GM21360 (cell line): ENCODE data around the gene FOXC1.

Source experiments
- ATAC-seq: cut with Tn5 transposase; IDR thresholded peaks from one replicate; pipeline ENCODE4 v1.9.1; 2021; ENCODE audit warnings: mild to moderate bottlenecking, moderate library complexity; ENCODE audit not compliant: unreplicated experiment

The FOXC1 gene

DNA sequence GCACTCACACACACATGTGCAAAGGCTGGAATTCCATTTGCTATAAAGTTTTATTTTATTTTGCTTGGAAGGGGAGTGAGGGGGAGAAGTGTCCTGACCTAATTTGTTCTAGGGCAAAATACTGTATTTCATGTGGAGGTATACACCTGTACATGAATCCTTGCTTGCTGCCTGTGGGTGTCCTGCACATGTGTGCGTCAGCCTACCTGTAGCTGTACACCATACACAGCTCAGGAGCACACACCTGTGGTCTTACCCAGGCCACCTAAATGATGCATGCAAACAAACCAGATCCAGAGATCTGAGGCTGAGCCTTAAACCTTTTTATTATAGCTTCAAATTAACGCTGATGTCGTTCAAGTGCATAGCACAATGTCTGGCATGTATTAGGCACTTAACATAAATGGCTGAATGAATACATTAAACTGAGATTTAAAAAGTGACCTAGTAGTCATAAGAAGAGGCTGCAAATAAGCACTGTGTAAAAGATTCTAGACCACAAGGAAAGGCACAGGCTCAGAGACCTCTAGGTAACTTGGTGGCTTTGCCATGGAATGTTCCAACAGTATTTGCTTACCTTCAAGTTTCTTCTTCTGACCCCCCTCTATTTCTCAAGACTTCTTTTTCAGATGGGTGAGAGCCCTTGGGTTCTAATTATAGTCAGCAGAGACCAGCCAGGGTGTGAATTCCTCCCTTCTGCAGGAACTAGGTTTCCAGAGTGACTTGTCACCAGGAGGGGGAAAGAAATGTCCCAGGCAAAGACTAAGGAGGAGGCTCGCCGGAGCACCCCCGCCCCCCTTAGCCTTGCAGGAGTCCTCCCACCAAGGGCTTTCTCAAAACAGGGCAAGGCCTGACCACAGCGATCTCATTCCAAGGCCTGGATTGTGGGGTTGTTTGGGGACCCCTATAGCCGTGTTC lies 13.4 kb downstream of the FOXC1 start:
- ATAC-seq = no peak

DNA sequence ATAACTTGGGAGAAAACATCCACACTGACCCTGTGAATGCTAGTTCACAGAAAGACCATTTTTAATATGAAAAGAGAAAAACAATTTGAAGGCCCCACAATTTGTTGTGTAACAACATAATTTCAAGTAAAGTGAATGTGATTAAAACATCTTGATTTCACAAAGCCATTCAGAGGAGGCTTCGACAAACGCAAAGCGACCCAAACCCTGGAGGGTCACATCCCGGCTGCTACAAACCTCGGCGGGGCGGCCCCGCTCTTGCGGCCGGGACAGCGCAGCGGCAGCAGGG lies 14.0 kb downstream of the FOXC1 start:
- no peak for ATAC-seq

DNA sequence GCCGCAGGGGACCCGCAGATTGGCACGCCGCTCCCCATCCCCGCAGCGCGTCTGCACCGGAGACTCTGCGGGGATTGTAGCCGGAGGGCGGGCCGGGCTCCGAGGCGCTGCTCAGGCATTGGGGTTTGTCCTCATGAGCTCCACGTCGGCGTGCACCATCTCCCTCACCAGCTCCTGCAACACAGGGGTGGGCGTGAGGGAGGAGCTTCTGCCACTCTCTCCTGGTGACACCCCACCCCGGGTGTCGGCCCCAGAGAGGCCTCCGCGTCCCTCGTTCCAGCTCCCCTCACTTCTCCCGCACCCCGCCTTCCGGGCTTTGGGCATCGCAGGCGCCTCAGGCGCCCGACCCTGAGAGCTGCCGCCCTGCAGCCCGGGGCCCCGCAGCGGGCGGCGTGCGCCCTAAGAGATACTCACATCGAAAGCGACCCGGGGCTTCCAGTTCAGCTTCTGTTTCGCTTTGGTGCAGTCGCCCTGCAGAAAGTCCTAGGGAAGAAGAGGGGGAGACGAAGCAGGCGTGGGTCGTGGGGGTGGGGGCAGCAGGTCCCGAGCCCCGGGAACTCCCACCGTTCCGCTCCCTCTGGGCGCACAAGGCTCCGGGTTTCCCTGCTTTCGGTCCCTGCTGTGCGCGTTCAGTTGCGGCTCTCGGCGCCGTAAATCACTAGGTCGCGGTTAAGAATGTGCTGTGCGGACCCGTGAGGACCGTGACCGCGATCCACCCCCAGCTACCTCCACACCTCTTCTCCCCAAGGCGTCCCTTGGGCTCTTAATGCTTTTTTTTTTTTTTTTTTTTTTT lies 14.5 kb downstream of the FOXC1 start:
- ATAC-seq = no peak

DNA sequence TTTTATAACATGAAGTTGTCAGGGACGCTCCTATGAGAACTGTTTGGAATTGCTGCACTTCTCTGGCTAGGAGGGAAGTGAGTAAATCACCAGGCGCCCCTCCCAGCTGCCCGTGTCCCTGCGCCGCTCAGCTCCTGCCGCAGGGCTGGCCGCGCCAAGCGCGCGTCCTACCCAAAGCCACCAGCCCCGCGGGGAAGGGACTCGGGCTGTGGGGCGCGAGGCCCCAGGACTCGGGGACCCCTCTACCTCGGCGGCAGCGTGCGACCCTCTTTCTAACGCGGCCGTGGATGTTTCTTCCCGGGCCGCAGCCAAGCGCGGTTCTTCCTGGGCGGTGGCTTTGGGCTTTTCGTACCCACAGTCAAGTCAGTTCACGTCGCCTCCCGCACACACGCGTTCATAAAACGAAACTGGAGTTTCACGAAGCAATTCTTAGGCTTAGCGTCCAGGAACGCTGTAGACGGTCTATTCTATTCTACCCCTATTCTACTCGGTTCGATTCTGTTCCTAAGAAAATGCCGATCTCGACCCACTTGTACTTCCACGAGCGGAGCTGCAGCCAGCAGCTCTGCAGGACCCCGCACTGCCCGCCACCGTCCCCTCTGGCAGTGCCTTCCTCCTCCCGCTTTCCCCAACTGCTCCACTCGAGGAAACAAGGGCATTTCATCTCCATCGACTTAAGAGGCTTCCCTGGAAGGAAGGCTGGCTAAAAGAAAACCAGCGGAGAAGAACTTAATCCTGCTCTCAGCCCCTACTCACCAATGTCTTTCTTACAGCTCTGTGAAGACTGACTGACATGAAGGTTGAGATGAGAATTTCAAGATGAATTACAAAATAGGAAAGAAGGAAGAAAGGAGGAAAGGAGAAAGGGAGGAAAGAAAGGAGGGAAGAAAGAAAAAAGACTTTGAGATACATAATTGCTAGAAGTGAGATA lies 15.4 kb downstream of the FOXC1 start:
- ATAC-seq = no peak

DNA sequence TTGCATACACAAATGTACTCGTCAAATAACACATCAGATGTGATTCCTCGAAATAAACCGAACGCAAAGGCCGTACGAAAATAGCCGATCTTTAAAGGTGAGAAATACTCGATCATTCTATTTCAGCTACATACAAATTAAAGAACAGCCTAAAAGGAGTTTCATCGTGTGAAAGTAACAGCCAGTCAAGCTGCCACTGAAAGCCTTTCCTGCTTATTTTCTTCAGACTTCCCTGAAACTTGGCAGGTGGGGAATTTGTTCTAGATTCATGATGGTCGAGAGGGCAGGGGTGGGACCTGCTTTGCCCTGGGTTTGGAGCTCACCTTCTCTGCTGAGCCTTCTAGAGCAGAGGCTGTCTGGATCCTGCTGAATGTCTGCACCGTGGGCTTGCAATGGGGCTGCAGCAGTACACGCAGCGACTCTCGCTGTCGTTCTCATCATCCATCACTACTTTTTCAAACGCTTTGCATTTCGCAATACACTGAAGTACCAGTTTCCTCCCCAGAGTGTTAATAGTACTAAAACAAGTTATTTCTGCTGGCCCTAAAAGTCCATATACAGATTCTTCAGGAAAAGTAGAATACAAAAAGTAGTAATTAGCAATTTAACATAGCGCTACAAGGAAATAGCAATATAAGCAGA lies 16.2 kb downstream of the FOXC1 start:
- ATAC-seq = no peak

DNA sequence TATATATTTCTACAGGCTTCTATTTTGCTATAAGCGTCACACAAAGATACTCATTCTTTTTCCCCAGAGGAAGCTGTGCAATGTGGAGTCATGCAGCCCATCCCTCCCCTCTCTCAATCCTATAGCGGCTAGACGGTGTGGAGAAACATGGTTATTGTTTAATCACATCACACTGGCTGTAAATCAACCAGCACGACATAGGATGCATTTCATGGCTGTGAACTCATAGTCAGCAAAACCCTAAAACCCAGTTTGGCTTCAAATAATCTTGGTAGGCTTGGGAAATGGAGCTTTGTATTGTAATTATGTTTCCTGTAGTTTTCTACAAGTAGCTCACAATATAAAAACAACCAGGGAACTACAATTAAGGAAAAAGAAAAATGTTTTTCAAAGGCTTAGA lies 16.8 kb downstream of the FOXC1 start:
- ATAC-seq = no peak

DNA sequence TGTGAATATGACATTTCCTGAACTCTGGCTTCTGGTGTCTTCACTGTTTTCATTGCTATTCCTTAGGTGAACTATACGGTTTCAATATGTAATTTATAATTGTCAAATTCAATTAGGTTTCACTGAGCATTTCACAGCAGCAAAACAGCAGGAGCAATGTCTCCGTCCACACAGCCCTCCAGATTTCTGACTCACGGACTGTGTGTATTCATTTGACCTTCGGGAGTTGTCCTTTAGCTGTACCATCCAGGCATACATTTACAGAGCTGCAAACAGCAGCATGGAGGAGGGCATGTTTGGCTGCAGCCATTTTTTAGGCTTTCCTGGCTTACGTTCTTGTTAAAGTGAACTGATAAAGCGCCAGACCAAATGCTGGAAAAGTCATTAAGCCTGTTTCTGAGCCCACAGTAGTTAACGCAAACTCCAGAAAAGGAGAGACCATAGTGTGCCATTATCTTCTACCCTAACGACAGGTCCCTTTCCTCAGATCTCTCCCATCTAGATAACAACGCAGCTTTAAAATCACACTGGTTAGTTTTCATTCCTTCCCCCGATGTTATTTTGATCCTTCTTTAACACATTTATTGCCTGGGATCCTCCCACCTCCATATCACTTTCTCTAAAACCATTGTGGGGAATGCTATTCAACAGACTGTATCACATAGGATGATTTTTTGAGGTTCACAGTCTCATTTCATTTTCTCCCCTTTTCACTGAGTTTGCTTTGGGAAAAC lies 18.3 kb downstream of the FOXC1 start:
- no peak for ATAC-seq

DNA sequence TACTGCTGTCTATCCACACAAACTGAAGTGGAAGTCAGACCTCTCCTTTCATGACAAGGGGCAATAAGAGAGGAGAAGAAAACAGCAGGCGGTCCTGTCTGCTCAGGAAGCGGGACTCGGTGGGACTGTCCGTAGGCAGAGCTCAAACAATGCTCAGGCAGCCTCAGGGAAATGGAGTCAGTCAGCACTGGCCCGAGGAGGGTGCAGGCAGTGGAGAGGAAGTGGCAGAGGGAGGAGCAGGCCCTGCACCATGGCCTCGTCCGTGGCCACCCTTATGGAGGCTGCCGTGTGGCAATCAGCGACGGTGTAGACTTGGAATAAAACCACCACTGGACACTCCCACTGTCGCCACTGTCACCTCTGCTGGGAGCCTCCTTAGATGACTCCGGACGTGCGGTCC lies 19.6 kb downstream of the FOXC1 start:
- no peak for ATAC-seq

DNA sequence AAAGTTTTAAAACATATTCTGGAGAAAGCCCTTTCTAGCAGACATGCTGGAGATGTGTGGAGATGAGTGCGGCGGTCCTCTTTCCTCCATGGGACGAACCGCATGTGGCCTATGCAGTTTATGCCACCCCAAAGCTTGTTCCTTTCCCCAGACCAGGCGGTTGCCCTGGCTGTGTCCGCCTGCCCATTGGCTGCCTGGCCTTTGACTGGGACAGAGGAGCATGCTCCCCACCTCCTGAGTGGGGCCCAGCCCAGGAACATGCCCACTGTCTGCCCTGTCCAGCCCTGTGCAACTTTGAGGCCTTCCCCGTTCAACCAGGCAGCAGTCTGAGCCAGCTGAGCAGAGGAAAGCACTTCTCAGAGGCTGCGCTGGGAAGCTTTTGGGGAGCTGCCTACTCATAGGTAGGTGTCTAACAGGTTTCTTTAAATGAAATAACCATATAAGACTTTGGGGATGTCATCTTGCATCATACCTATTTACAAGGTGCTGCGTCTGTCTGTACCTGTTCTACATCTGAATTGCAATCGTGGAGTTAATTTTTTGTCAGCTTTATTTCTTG lies 20.6 kb downstream of the FOXC1 start:
- ATAC-seq = no peak

DNA sequence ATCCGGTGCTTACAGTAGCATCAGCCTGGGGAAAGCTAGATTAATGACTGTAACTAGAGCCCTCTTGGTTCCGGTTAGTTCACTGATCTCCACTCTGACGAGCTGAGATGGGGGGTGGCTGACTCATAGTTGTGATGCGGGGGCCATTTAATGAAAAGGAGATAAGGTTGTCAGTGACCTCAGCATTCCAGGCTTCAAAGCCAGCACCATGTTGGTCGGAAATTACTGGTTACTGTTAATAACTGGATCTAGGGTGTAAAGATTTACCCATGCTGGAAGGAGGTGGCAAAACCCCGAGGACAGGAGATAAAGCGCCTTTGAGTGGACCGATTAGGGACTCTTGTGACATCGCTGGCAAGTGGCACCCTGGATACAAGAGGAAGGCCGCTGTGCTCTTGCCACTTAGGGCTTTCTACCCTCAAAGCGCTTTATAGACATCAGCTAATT lies 21.1 kb downstream of the FOXC1 start:
- ATAC-seq = no peak

DNA sequence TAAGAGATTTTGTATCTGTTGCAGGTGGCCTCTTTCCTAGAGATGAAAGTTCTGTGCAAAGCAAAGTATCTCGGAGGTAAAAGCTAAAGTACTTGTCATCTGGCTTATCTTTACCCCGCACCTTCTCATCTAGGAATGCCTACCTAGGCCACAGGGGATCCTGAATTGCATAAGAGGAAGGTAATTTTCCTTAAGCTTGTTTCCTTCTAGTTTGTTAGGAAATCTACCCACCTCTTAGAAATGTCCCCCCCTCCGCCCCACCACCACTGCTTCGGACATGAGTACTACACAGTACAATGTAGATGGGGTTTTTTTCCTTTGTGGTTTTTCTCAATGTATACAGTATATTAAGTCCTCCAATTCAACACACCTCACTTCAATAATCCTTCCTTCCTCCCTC lies 21.5 kb downstream of the FOXC1 start:
- ATAC-seq = no peak

DNA sequence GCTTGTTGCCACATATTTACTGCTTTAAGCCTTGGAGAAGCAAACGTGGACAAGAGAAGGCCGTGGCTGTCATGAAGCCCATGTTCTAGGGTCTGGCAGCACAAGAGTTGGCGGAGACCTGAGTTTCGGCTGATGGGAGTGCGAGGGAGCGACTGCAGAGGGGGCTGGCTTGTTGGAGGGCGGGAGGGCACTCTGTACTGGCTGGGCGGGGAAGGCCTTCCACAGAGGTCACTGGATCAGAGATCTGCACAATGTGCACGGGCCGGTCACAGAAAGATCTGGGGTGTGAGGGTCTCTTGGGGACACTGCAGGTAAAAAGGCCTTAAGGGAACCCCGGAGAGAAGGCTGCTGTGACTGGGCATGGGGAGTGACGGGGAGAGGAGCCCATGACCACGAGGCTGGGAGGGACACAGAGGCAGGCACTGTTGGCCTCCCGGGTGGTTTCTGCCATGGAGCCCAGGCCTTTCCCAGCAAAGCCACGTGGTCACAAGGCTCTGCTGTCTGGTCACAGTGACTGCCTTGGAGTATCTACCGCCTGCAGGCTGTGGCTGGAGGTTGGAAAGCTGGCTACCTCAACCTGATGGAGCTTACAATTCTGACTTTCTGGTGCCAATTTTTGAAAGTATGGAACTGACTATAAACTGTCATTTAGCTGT lies 23.8 kb downstream of the FOXC1 start:
- no peak for ATAC-seq

DNA sequence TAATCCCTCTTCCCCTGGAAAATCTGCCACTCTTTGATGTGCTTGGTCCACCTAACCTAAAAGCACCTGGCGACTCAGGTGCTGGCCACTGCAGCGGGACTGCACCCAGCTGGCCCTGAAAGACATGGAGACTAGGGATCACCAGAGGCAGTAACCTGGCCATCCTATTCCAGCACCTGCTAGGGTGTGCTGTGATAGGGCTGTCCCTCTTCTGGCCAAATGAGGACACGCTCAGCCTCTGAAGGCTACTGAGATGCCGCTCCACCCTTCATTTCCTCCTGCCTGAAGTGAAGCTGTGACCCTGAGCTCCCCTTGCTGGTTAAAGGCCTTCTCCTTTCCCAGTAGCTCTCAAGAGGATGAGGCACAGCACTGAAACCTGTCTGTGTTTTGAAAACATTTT lies 24.4 kb downstream of the FOXC1 start:
- no peak for ATAC-seq

DNA sequence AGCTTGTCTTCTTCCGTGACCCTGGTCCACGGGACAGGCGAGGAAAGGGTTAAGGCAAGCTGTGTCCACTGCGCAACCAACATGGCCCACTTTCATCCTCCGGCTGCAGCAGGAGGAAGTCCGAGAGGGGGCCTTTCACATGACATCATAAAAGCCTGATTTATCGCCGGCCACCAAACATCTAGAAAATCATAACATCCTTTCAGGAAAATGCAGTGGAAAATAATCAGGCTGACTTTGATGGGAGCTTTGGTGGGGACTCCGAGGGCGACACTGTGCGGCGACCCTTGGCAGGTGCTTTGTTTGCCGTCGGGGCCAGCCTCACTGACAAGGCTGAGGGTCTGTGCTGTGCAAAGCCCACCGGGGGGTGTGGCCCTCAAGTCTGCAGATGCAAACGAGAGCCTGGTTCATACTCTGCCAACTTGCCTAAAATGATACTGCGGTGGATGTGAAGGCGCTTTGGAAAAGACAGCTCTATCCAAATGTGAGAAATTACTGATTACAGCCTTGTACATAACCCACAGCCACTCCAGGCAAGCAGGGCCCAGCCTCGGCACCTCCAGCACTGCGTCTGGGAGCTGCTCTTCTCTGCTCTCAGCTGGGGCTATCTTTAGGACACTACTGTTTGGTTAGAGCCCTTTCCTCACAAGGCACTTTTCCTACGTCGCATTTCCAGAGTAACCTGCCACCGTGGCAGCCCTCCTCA lies 25.7 kb downstream of the FOXC1 start:
- ATAC-seq = no peak

DNA sequence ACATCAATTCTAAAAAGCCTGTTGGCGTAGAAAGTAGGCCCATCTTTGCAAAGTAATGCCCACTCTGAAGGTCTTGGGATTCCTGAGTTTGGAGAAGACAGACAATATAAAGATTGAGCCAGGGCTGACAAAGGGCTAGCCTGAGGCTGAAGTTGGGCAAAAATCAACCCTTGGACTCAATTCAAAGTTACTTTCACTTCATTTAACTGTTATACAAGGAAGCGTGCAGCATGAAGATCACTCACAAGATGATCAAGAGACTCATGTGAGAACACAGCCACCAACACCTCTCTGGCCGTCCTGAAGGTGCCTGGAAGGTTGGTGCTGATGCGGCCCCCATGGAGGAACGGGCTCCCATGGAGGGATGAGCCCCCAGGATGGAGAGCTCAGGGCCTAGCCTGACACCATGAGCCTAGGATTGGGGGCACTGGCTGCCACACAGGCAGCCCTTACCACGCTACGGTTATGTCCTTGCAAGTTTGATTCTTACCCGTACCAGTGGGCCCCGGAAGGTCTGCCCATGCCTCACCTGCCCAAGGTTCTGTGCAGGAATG lies 26.6 kb downstream of the FOXC1 start:
- no peak for ATAC-seq

DNA sequence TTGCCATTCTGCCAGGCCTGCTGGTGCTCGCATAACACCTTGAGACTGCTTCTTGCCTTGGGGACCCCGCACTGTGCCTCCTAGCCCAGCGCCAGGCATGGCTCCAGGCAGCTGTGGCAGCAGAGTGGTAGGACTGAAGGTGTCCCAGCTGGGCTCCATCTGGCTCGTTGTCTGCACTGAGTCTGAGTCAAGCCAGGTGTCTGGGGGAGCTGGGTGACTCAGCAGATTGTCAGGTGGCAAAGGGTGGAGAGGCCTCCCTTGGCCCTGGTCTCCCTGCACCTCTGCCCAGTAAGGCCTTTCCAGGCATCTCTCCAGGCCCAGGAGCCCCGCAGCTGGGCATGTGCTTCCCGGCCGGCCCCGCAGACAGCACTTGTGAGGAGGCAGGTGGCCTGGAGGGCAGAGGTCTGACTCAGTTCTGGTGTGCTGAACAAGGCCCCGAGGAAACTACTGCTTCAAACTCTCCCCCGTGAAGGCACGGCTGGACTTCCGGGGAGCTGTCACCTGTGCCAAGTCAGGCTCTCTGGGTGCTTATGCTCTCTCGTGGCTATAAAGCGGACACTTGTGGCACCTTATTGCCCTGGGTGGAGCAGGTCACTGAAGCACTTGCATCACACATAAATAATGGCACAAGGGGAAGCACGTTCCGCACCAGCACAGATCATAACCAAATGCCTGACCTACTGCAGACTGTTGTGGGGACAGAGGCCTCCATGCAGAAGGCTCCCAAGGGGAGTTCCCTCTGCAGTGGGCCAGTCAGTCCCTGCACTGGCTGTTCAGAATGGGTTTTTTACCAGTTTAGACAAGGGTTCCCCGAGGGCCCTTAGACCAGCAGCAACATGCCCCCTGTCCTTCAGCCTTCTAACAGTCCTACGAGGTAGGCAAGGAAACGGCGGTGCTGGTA lies 27.5 kb downstream of the FOXC1 start:
- no peak for ATAC-seq

DNA sequence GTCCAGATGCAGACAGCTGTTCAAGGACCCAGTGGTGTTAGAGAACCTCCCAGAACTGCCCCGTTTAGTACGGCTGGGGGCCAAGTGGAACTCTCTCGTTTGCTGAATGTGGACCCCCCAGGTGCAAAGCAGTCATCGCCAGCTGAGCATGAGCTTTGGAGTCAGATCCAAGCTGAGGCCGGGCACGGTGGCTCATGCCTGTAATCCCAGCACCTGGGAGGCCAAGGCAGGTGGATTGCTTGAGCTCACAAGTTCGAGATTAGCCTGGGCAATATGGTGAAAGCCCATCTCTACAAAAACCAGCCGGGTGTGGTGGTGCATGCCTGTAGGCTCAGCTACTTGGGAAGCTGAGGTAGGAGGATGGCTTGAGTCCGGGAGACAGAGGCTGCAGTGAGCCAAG lies 29.7 kb downstream of the FOXC1 start:
- ATAC-seq = no peak
